CD14-positive monocyte (primary cell): Measurements from ENCODE around the gene CNTNAP2. TPM values are rescaled to one million over a fixed set of nuclear protein-coding genes. Genes with fewer than 3 reads are reported as not detected.

Experiments used
- DNase-seq, 3 donors: peaks; one replicate each; pipeline ENCODE4 v3.0.0-alpha.2; 2011 to 2022
- H2AFZ ChIP-seq: 2 replicates; pipeline ENCODE4 v1.6.0; 2012; ENCODE audit warnings: mild to moderate bottlenecking, low read depth, low read length, inconsistent platforms; ENCODE audit not compliant: insufficient read depth, poor library complexity, severe bottlenecking
- H3K27ac ChIP-seq, 2 donors: 1 replicate in 1 of 2; 2 replicates in 1 of 2; pipeline ENCODE4 v1.5.1; 2012 to 2013; ENCODE audit warnings: low read length in 2 of 2, control low read depth in 1 of 2, inconsistent platforms in 1 of 2, low read depth in 1 of 2, mild to moderate bottlenecking in 1 of 2
- H3K27me3 ChIP-seq, 2 donors: one replicate each; pipeline versions ENCODE4 v1.6.0 to v1.6.1; 2011 to 2013; ENCODE audit warnings: low read length in 2 of 2; ENCODE audit not compliant: control insufficient read depth in 2 of 2, insufficient read depth in 2 of 2
- H3K36me3 ChIP-seq, 2 donors: replicated peaks in 1 of 2; 1 replicate in 1 of 2; 2 replicates in 1 of 2; pipeline versions ENCODE4 v1.5.1 to v1.6.1; 2012 to 2013; ENCODE audit warnings: low read length in 2 of 2, control low read depth in 1 of 2, inconsistent platforms in 1 of 2, mild to moderate bottlenecking in 1 of 2; ENCODE audit not compliant: insufficient read depth in 2 of 2, control insufficient read depth in 1 of 2
- H3K4me1 ChIP-seq, 2 donors: 1 replicate in 1 of 2; 2 replicates in 1 of 2; pipeline versions ENCODE4 v1.5.1 to v1.6.1; 2012 to 2013; ENCODE audit warnings: low read length in 2 of 2, control low read depth in 1 of 2, inconsistent platforms in 1 of 2, mild to moderate bottlenecking in 1 of 2, moderate library complexity in 1 of 2; ENCODE audit not compliant: insufficient read depth in 2 of 2, control insufficient read depth in 1 of 2
- H3K4me2 ChIP-seq: replicated peaks from 2 replicates; pipeline ENCODE3; 2012; ENCODE audit warnings: low read length, moderate library complexity, mild to moderate bottlenecking; ENCODE audit not compliant: poor library complexity, severe bottlenecking; ENCODE audit errors: extremely low read depth
- H3K4me3 ChIP-seq, 3 experiments: fragments of 200-600 bp in 1 of 3; sonication (generic) in 1 of 3; replicated peaks in 1 of 3; 1 replicate in 2 of 3; 2 replicates in 1 of 3; pipeline ENCODE4 v1.5.1; 2011 to 2013; ENCODE audit warnings: low read length in 3 of 3, mild to moderate bottlenecking in 3 of 3, control low read depth in 2 of 3, low read depth in 2 of 3, inconsistent platforms in 1 of 3, moderate library complexity in 1 of 3
- H3K79me2 ChIP-seq: 2 replicates; pipeline ENCODE4 v1.6.0; 2012; ENCODE audit warnings: mild to moderate bottlenecking, control low read depth, inconsistent platforms, low read length, moderate library complexity; ENCODE audit not compliant: insufficient read depth
- H3K9ac ChIP-seq: 2 replicates; pipeline ENCODE4 v1.6.0; 2017; ENCODE audit warnings: low read length, mild to moderate bottlenecking; ENCODE audit not compliant: insufficient read depth, poor library complexity, severe bottlenecking
- H3K9me3 ChIP-seq, 2 donors: replicated peaks in 1 of 2; 1 replicate in 1 of 2; 2 replicates in 1 of 2; pipeline versions ENCODE4 v1.5.1 to v1.6.1; 2012 to 2013; ENCODE audit warnings: low read length in 2 of 2, control low read depth in 1 of 2; ENCODE audit not compliant: control insufficient read depth in 1 of 2, insufficient read depth in 1 of 2
- H4K20me1 ChIP-seq: 2 replicates; pipeline ENCODE4 v1.6.0; 2012; ENCODE audit warnings: mild to moderate bottlenecking, low read length, control low read depth, moderate library complexity; ENCODE audit not compliant: insufficient read depth
- H3K27ac Mint-ChIP-seq, 7 donors: one replicate each; pipeline ENCODE4 v1.8.0; 2020; ENCODE audit warnings: mild to moderate bottlenecking in 7 of 7, mixed read lengths in 7 of 7, moderate library complexity in 6 of 7, inconsistent platforms in 2 of 7
- H3K27me3 Mint-ChIP-seq, 3 donors: one replicate each; pipeline ENCODE4 v1.8.0; 2021 to 2022; ENCODE audit warnings: low read depth in 3 of 3, mild to moderate bottlenecking in 3 of 3, mixed read lengths in 3 of 3, moderate library complexity in 3 of 3, inconsistent platforms in 1 of 3
- H3K36me3 Mint-ChIP-seq, 2 donors: one replicate each; pipeline ENCODE4 v1.8.0; 2020; ENCODE audit warnings: mixed read lengths in 2 of 2, inconsistent platforms in 1 of 2, mild to moderate bottlenecking in 1 of 2
- H3K4me1 Mint-ChIP-seq: one replicate; pipeline ENCODE4 v1.8.0; 2020; ENCODE audit warnings: mild to moderate bottlenecking, mixed read lengths
- H3K4me3 Mint-ChIP-seq, 2 donors: one replicate each; pipeline ENCODE4 v1.8.0; 2020; ENCODE audit warnings: mild to moderate bottlenecking in 2 of 2, mixed read lengths in 2 of 2, moderate library complexity in 1 of 2
- H3K9me3 Mint-ChIP-seq, 7 donors: one replicate each; pipeline ENCODE4 v1.8.0; 2020 to 2022; ENCODE audit warnings: mixed read lengths in 7 of 7, mild to moderate bottlenecking in 6 of 7, moderate library complexity in 6 of 7, inconsistent platforms in 2 of 7
- WGBS: methylation state at CpG from one replicate; pipeline ENCODE4 v1.1.5; 2013; ENCODE audit warnings: missing lambda C conversion rate; ENCODE audit not compliant: insufficient coverage; 5-methylcytosine and 5-hydroxymethylcytosine counted together
- intact Hi-C, 2 donors: fragments of 100-400 bp; cut with micrococcal nuclease; formaldehyde crosslinking; loops; one replicate each; pipeline versions ENCODE4 v1.15.0 to v1.15.1; 2023
- polyA plus RNA-seq, 3 donors: library from polyadenylated mRNA; depleted of rRNA in 1 of 3; unstranded in 2 of 3; stranded (reverse) in 1 of 3; fragments of 300-500 nt in 2 of 3; fragments of >200 nt in 1 of 3; fragmentation: Illumina TruSeq in 2 of 3; gene quantifications; 1 replicate in 2 of 3; 2 replicates in 1 of 3; pipeline ENCODE4 v1.2.3, GENCODE V29; 2012 to 2021
- TF ChIP-seq, protein P1 (sequence below): fragments of 200-600 bp; IDR thresholded peaks from one replicate; pipeline ENCODE4 v1.8.0; 2022; ENCODE audit warnings: antibody characterized with exemption, mild to moderate bottlenecking

Gene CNTNAP2
- polyA plus RNA-seq, 3 donors, result 0.01 TPM; not detected in 2

DNA sequence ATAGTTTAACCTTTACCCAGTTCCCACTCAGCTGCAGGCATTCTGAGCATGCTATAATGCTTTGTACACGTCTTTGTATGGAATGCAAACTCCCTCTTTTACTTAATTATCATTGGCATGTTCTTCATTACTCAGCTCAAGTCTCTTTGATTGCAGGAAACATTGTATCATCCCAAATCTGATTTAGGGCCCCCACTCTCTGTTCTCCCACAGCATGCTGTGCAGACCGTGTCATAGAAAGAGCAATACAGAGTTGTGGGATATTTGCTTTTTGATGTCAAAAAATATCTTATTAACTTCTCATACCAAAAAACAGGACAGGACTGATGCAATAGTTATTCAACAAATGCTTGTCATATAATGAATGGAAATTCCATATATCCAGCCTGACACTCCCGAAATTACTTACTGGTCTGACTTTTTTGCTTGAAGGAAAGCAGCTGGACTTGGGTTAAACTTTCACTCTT lies 1392.5 kb downstream of the CNTNAP2 start:
- Histone ChIP-seq H3K27ac (no peak overlapping the region), H3K4me2 (no peak overlapping the region), H3K79me2 (no peaks in the 10 kb centered on the region), H3K27me3 (no peaks in the 10 kb centered on the region), H3K9me3 (peaks cover 0 to 17% of the 10 kb centered on the region in 2 donors), H3K36me3 (no peaks in the 10 kb centered on the region), H3K4me1 (no peaks in the 10 kb centered on the region), H3K9ac (no peak overlapping the region), H4K20me1 (no peaks in the 10 kb centered on the region), H3K4me3 (no peak overlapping the region), H2AFZ (no peak overlapping the region)
- Mint-ChIP-seq H3K4me1 (no peaks in the 10 kb centered on the region), H3K27me3 (no peaks in the 10 kb centered on the region), H3K36me3 (no peaks in the 10 kb centered on the region), H3K4me3 (no peak overlapping the region), H3K9me3 (peaks cover 0 to 20% (median 8%) of the 10 kb centered on the region in 7 donors), H3K27ac (no peak overlapping the region)
- WGBS, result 100% methylated on average over 1 of the region's 3 CpGs
- TF ChIP-seq, protein P1, sequence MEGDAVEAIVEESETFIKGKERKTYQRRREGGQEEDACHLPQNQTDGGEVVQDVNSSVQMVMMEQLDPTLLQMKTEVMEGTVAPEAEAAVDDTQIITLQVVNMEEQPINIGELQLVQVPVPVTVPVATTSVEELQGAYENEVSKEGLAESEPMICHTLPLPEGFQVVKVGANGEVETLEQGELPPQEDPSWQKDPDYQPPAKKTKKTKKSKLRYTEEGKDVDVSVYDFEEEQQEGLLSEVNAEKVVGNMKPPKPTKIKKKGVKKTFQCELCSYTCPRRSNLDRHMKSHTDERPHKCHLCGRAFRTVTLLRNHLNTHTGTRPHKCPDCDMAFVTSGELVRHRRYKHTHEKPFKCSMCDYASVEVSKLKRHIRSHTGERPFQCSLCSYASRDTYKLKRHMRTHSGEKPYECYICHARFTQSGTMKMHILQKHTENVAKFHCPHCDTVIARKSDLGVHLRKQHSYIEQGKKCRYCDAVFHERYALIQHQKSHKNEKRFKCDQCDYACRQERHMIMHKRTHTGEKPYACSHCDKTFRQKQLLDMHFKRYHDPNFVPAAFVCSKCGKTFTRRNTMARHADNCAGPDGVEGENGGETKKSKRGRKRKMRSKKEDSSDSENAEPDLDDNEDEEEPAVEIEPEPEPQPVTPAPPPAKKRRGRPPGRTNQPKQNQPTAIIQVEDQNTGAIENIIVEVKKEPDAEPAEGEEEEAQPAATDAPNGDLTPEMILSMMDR, result no peak
- intact Hi-C loops, result no loop called here
- no peak for DNase-seq

DNA sequence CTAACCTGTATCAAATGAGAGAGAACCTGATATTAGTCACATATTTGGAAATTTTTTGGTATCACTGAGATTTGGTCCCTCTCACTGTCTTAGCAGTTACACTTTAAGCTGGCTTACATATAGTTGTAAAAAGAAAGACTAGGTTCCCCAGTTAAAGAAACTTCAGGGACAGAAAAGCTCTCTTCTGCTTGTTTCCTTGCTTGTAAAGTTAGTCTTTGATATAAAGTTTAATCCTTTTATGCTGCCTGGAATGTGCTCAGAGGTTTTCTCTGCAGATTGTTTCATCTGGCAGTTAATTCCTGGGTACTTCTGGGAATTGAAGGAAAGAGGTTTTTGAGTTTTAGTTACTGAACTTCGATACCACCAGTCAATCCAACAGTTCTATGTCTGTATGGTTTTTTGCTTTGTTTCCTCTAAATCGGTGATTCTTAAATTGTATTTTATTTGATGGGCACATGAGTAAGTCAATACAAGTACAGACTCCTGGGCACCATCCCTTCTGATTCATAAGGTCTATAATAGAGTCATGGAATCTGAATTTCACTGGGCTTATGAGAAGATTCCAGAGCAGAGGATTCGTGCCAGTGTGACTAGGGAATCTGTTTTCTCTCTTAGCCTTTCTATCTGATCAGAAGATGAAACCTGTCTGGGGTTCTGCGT lies 1393.1 kb downstream of the CNTNAP2 start:
- Histone ChIP-seq H3K27me3 (no peaks in the 10 kb centered on the region), H4K20me1 (no peaks in the 10 kb centered on the region), H3K36me3 (no peaks in the 10 kb centered on the region), H3K9ac (no peak overlapping the region), H3K4me2 (no peak overlapping the region), H3K27ac (no peak overlapping the region), H3K4me3 (no peak overlapping the region), H3K9me3 (peaks cover under 1 to 12% of the 10 kb centered on the region in 2 donors), H3K79me2 (no peaks in the 10 kb centered on the region), H3K4me1 (no peaks in the 10 kb centered on the region), H2AFZ (no peak overlapping the region)
- Mint-ChIP-seq H3K9me3 (peaks cover 2 to 17% (median 8%) of the 10 kb centered on the region in 7 donors), H3K27me3 (no peaks in the 10 kb centered on the region), H3K4me3 (no peak overlapping the region), H3K36me3 (no peaks in the 10 kb centered on the region), H3K4me1 (no peaks in the 10 kb centered on the region), H3K27ac (no peak overlapping the region)
- WGBS, result 66% methylated on average over 2 of the region's 4 CpGs
- TF ChIP-seq, protein P1, result no peak
- no peak for DNase-seq
- intact Hi-C loops, result no loop called here
